ENCODE results near the gene TMEM217. TPM values are rescaled to one million over a fixed set of nuclear protein-coding genes. Genes with fewer than 3 reads are reported as not detected.
A peak's percentile ranks its signal among the peaks of the same experiment; 100 is the strongest.

The TMEM217 gene
- total RNA-seq, 2 donors from 2014 or later = 0.41 to 6.2 TPM

- Histone ChIP-seq H3K27ac (peak overlapping the region in 1 of 2 donors; percentile 11), H3K4me1 (ENCODE audit: control insufficient read depth in 1 of 2, low read depth in 2 of 2) (peaks cover 16 to 28% of the 10 kb centered on the region in 2 donors), H3K9me3 (no peaks in the 10 kb centered on the region), H3K27me3 (replicated peaks; ENCODE audit: insufficient read depth) (no peaks in the 10 kb centered on the region), H3K4me3 (peak overlapping the region; percentile 99), H3K36me3 (peaks cover 28% of the 10 kb centered on the region)
- DNase-seq (ENCODE audit: low spot score) = no peak
- no peak for TF ChIP-seq CTCF (IDR thresholded peaks at IDR 0.05)
- no peak for ATAC-seq (ENCODE audit: insufficient number of reproducible peaks, low FRiP score, low read depth)
Measured at GRCh38 chr6:37173493-37174195, 84.3 kb downstream of the TMEM217 start.

GRCh38 chr6:37172912-37173492 is 84.9 kb downstream of the TMEM217 start:
- Histone ChIP-seq H3K27ac (peak overlapping the region in 1 of 2 donors; percentile 11), H3K36me3 (peaks cover 28% of the 10 kb centered on the region), H3K4me1 (ENCODE audit: control insufficient read depth in 1 of 2, low read depth in 2 of 2) (peaks cover 20 to 35% of the 10 kb centered on the region in 2 donors), H3K4me3 (peak overlapping the region; percentile 99), H3K9me3 (no peaks in the 10 kb centered on the region), H3K27me3 (replicated peaks; ENCODE audit: insufficient read depth) (no peaks in the 10 kb centered on the region)
- TF ChIP-seq CTCF (IDR thresholded peaks at IDR 0.05) = no peak
- ATAC-seq (ENCODE audit: insufficient number of reproducible peaks, low FRiP score, low read depth) (no peak), DNase-seq (ENCODE audit: low spot score) (no peak)

- peak overlapping the region; percentile 94 to 95 for H3K27ac ChIP-seq
- TF ChIP-seq CTCF (IDR thresholded peaks at IDR 0.05) = peak; percentile 92
- H3K36me3 ChIP-seq = peaks cover 28% of the 10 kb centered on the region
- H3K4me1 ChIP-seq (ENCODE audit: control insufficient read depth in 1 of 2, low read depth in 2 of 2) = peaks cover 20 to 36% of the 10 kb centered on the region in 2 donors
- no peaks in the 10 kb centered on the region for H3K9me3 ChIP-seq
- no peaks in the 10 kb centered on the region for H3K27me3 ChIP-seq (replicated peaks; ENCODE audit: insufficient read depth)
- DNase-seq (ENCODE audit: low spot score) (peak; percentile 69), ATAC-seq (ENCODE audit: insufficient number of reproducible peaks, low FRiP score, low read depth) (peak; percentile 29)
- H3K4me3 ChIP-seq = peak overlapping the region; percentile 99
Measured at GRCh38 chr6:37171970-37172812, 85.8 kb downstream of the TMEM217 start.

- DNase-seq (ENCODE audit: low spot score) (no peak), ATAC-seq (ENCODE audit: insufficient number of reproducible peaks, low FRiP score, low read depth) (no peak)
- Histone ChIP-seq H3K27me3 (replicated peaks; ENCODE audit: insufficient read depth) (no peaks in the 10 kb centered on the region), H3K36me3 (peaks cover 28% of the 10 kb centered on the region), H3K4me3 (peak overlapping the region; percentile 99), H3K9me3 (no peaks in the 10 kb centered on the region), H3K4me1 (ENCODE audit: control insufficient read depth in 1 of 2, low read depth in 2 of 2) (peaks cover 20 to 36% of the 10 kb centered on the region in 2 donors), H3K27ac (peak overlapping the region; percentile 94 to 95)
- no peak for TF ChIP-seq CTCF (IDR thresholded peaks at IDR 0.05)
Measured at GRCh38 chr6:37171201-37171969, 86.6 kb downstream of the TMEM217 start.

Data from thoracic aorta (tissue), 2 donors.